HG03571 (cell line): Measurements from ENCODE around the gene RNU5B-1.

ENCODE experiments used
- ATAC-seq: cut with Tn5 transposase; IDR thresholded peaks from one replicate; pipeline ENCODE4 v1.9.1; 2021; ENCODE audit not compliant: unreplicated experiment

Gene RNU5B-1

GRCh38 chr15:65327651-65328393 is 23.3 kb downstream of the RNU5B-1 start:
- ATAC-seq, result no peak

DNA sequence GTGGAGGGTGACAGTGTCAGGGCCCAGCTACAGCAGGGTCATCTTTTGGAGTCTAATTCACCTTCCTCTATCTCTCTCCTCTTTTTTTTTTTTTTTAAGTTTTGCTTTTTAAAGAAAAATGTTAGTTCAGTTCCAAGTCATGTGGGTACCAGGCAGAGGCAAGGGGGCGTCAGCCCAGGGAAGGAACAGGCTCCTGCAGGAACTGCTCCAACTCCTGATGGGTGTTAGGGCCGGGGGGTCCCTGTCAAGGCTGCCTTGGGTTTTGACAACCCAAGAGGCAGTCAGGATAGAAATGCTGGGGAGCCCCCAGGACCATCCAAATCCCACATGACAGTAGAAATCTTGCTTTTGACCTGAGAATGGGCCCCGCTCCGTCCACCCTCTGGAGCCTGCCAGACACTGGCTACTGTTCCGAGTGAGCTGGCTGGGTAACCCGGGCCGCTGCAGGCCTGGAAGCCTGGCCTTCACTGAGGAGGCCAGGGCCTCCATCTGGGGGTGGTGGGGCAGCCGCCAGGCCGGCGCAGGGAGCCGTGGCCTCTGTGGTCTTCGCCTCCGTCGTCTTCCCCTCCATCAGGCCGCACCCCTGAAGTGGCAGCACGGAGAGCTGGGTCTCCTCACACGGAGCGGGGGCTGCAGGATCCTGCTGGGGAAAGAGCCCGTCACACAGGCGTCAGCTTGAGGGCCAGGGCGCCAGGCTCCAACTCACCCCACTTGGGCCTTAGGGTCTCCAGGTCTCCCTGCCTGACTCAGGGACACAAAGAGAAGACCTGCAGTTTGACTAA is 24.2 kb downstream of the RNU5B-1 start:
- no peak for ATAC-seq

- no peak for ATAC-seq
These were observed 25.0 kb downstream of the RNU5B-1 start for GRCh38 chr15:65329288-65329983.

GRCh38 chr15:65329984-65330735 is 25.7 kb downstream of the RNU5B-1 start:
- no peak for ATAC-seq

GRCh38 chr15:65330934-65331645 is 26.6 kb downstream of the RNU5B-1 start:
- ATAC-seq, result no peak

GRCh38 chr15:65331811-65332210 is 27.3 kb downstream of the RNU5B-1 start:
- ATAC-seq, result no peak

DNA sequence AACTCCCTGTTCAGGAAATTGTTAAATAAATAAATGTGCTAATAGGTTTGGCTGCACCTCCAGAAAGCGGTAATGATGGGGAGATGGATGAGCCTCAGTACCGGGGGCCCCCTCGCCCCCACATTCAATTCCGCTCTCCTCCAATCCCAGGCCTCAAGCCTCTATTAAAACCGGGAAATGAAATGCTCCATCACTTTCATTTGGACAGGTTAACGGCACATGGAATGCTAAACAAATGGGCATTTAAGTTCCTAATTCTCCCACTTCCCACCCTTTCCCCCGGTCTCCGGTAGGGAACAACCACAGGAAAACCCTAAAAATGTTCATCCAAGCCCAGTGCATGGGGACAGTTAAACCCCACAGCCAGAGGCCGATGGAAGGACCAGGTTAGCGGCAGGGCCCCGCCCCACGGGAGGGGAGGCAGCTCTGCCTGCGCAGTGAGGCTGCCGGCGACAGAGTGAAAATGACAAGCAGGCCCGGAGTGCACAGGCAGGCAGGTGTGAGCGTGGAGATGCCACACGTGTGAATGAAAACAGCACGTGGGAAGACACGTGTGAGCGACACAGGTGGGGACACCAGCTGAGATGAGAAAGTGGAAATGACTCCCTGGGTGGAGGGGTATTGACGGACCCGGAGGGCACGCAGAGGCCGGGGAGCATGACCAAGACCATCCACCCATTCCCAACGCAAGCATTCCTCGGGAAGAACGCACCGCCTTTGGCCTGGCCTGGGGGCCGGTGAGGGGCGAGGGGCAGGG is 28.1 kb downstream of the RNU5B-1 start:
- no peak for ATAC-seq

GRCh38 chr15:65333148-65333820 is 28.8 kb downstream of the RNU5B-1 start:
- ATAC-seq, result no peak

- no peak for ATAC-seq
These were observed 29.4 kb downstream of the RNU5B-1 start for GRCh38 chr15:65333856-65334255.

DNA sequence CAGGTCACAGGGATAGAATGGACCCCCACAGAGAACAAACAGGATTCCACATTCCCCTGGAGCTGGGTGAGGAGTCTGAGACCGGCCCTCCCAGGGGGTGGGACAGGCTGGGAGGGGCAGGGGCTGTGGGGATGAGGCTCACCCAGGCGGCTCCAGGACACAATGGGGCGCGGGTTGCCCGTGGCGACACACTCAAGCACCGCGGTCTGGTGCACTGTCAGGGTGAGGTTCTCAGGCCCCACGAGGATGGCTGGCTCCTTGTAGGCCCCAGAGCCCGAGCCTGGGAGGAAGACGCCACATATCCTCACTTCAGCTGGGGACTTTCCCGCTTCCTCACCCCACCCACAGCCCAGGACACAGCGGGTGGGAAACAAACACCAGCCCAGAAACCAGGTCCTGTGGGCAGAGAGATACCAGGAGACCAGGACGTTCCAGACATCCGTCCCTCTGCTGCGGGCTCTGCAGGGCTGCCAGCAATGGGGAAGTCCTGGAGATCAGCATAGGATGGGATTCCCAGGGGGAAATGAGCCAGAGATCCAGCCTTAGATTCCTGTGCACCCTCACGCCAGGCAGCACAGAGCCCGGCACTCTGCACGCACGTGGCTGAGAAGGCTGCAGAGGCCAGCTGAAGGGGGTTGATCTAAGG is 30.2 kb downstream of the RNU5B-1 start:
- ATAC-seq, result no peak

- ATAC-seq, result no peak
These were observed 31.0 kb downstream of the RNU5B-1 start for GRCh38 chr15:65335278-65336055.

- ATAC-seq, result no peak
These were observed 32.3 kb downstream of the RNU5B-1 start for GRCh38 chr15:65336493-65337435.

DNA sequence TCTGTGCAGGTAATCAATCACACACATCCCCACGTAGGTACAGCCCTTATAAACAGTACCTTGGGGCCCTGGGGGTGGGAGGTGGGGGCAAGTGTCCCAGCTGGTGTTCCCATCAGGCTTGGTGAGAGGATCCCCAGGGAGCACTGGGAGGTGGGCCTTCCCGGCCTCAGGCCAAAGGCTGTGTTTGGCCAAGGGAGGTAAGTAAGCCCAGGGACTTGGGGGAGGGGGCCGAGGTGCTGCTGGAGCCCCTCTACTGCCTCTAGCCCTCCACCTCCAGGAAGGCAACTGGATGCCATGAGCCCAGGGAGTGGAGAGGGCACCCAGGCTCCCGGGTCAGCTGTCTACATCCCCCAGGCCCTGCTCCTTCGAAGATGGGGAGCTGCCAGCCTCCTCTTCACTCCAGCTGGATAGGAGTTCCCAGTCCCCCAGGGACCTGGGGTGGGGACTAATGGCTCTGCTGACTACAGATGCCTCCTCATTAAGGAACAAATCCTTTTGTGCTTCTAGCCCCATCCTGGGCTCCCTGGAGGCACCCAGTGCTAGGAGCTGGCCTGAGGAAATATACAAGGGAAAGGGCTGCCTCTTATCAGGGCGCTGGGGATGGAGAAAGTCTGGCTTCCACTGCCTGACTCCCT is 33.1 kb downstream of the RNU5B-1 start:
- no peak for ATAC-seq

DNA sequence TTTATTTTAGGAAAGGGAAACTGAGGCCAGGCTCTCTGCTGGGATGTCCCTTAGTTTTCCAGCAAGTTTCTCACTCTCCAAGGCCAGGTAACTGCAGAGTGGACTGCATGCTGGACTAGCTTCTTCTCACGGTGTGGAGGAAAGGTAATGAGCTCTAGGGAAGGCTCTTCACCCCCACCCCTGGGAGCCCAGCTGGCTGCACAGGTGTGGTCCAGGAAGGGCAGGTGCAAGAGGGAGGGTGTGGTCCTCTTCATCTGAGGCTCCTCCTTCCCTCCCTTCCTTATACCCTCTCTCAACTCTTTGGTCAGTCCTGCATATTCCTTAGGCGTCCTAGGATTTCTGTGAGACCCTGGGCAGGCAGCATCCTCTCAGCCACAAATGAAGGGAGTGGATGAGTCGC is 33.9 kb downstream of the RNU5B-1 start:
- ATAC-seq, result no peak

- ATAC-seq, result no peak
These were observed 34.3 kb downstream of the RNU5B-1 start for GRCh38 chr15:65338823-65339222.

DNA sequence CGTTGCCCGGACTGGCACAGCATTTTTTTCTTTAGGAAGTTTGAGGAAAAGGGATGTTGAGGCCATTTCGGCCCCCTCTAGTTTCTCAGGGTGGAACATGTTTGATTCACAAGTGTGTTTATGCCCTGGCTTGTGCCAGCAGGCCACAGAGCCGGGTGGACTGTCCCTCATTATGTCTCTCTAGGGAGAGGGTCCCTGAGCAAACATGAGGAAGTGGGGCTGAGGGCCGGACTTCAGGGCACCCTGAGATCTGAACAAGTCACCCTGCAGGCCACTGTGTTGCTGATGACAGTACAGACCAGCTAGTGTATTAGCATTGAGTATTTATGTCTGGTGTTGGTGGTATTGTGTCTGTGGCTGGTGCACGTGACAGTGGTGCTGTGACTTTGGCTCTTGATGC is 34.9 kb downstream of the RNU5B-1 start:
- ATAC-seq, result no peak
